Brain microvascular endothelial cell (primary cell): Measurements from ENCODE around the gene KCNIP4.

ENCODE experiments used
- DNase-seq: peaks from one replicate; pipeline ENCODE4 v3.0.0-alpha.2; 2020
- H3K27ac ChIP-seq: fragments of 250-450 bp; sonication (Bioruptor Pico); 2 replicates; pipeline ENCODE4 v1.5.1; 2020; ENCODE audit warnings: mild to moderate bottlenecking, moderate library complexity
- H3K27me3 ChIP-seq: fragments of 250-450 bp; sonication (Bioruptor Pico); replicated peaks from 2 replicates; pipeline ENCODE4 v1.5.1; 2020; ENCODE audit warnings: mild to moderate bottlenecking
- H3K36me3 ChIP-seq: fragments of 250-450 bp; sonication (Bioruptor Pico); replicated peaks from 2 replicates; pipeline ENCODE4 v1.5.1; 2020; ENCODE audit warnings: mild to moderate bottlenecking
- H3K4me3 ChIP-seq: 2 replicates; pipeline ENCODE4 v1.5.1; 2011; ENCODE audit warnings: low read depth, mild to moderate bottlenecking, control low read depth, low read length, moderate library complexity
- CTCF ChIP-seq: IDR thresholded peaks from 2 replicates; pipeline ENCODE4 v1.5.1; 2011; ENCODE audit warnings: low read depth, mild to moderate bottlenecking, moderate library complexity, low read length, control low read depth, inconsistent platforms; ENCODE audit errors: missing control alignments
- in situ Hi-C: cut with HindIII; loops from 2 replicates; pipeline ENCODE4 v1.10.0; 2017; ENCODE audit warnings: low sequenced_read_pairs, low pct_ligation_motif_present

KCNIP4 gene

GRCh38 chr4:21887481-21887880 lies 61.1 kb downstream of the KCNIP4 start:
- H3K27ac ChIP-seq = peak overlapping the region; percentile 58

GRCh38 chr4:21885770-21886169 lies 62.8 kb downstream of the KCNIP4 start:
- TF ChIP-seq CTCF = no peak
- DNase-seq = peak; percentile 47
- in situ Hi-C loops = no loop called here
- H3K36me3 ChIP-seq = no peaks in the 10 kb centered on the region
- H3K27me3 ChIP-seq = no peaks in the 10 kb centered on the region
- no peak overlapping the region for H3K4me3 ChIP-seq
- H3K27ac ChIP-seq = peak overlapping the region; percentile 82

More at GRCh38 chr4:21887481-21887880, 61.1 kb downstream of the KCNIP4 start:
- Histone ChIP-seq H3K36me3 (no peaks in the 10 kb centered on the region), H3K27me3 (no peaks in the 10 kb centered on the region), H3K4me3 (no peak overlapping the region)
- TF ChIP-seq CTCF = no peak
- in situ Hi-C loops = no loop called here
- DNase-seq = no peak

GRCh38 chr4:21885241-21885640 lies 63.3 kb downstream of the KCNIP4 start:
- in situ Hi-C loops = no loop called here
- Histone ChIP-seq H3K27me3 (no peaks in the 10 kb centered on the region), H3K4me3 (no peak overlapping the region), H3K27ac (peak overlapping the region; percentile 82), H3K36me3 (no peaks in the 10 kb centered on the region)
- no peak for TF ChIP-seq CTCF
- DNase-seq = peak; percentile 23

GRCh38 chr4:21884615-21885014 lies 64.0 kb downstream of the KCNIP4 start:
- no peak for TF ChIP-seq CTCF
- Histone ChIP-seq H3K4me3 (no peak overlapping the region), H3K36me3 (no peaks in the 10 kb centered on the region), H3K27ac (peak overlapping the region; percentile 14), H3K27me3 (no peaks in the 10 kb centered on the region)
- in situ Hi-C loops = no loop called here
- no peak for DNase-seq

- DNase-seq = peak; percentile 21
- no peaks in the 10 kb centered on the region for H3K27me3 ChIP-seq
- H3K4me3 ChIP-seq = no peak overlapping the region
- no peaks in the 10 kb centered on the region for H3K36me3 ChIP-seq
- in situ Hi-C loops = no loop called here
- H3K27ac ChIP-seq = no peak overlapping the region
- no peak for TF ChIP-seq CTCF
These were observed 66.3 kb downstream of the KCNIP4 start for GRCh38 chr4:21882051-21882839.

GRCh38 chr4:21879187-21879586 lies 69.4 kb downstream of the KCNIP4 start:
- Histone ChIP-seq H3K27ac (no peak overlapping the region), H3K27me3 (no peaks in the 10 kb centered on the region), H3K4me3 (no peak overlapping the region), H3K36me3 (no peaks in the 10 kb centered on the region)
- DNase-seq = peak; percentile 35
- TF ChIP-seq CTCF = peak; percentile 64
- in situ Hi-C loops = no loop called here
